Ureter (tissue), 1 donor: ENCODE results near the gene HYLS1. TPM values are rescaled to one million over a fixed set of nuclear protein-coding genes. Genes with fewer than 3 reads are reported as not detected.

Experiments
- DNase-seq: peaks from one replicate; pipeline ENCODE4 v3.0.0-alpha.2; 2020; ENCODE audit warnings: low spot score
- total RNA-seq: library from RNA; stranded (reverse); gene quantifications from one replicate; pipeline ENCODE4 v1.2.4, GENCODE V29; 2023
- donor health status: DM: yes; HTN: yes; CAD: no.

The HYLS1 gene
- total RNA-seq, 1 donor from 2014 or later: 2.7 TPM

- DNase-seq: no peak
These were observed 61.0 kb downstream of the HYLS1 start for GRCh38 chr11:125948278-125949051.

DNA sequence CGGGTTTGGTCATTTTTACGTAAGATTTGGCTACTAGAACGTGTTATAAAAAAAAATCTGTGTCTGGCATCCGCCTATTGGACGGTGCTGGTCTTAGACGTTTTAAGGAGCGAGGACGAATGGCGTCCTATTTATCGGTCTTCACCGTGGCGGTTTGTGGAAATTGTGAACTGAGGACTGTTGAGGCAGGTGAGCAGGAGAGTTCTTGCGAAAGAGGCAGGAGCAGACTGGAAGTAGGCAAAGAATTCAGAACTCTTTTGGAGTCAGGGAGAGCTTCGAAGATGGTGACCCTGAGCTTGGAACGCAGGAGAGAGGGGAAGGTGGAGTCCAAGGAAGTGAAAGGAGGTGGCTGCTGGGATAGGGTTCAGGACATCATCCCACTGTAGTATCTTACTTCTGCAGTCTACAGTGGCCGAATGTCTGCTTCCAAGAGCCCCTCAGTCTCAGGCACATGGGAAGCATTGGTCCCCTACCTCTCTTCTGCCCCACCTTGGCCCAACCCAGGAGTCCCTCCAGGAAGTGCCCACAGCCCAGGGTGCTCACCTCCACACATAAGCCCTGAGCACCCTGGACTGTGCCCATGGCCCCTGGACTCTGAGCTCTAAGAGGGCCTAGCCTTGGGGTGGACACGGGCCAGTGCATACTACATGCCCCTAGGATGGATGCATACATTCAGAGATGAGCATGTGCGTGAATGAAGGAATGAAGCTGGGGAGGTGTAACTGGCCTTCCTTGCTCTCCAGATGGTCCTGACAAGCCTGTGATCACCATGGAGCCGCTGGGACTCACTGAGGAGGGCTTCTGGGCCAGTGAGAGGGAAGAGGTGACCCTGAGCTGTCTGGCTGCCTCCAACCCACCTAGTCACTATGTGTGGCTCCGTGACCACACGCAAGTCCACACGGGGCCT lies 62.1 kb downstream of the HYLS1 start:
- no peak for DNase-seq

GRCh38 chr11:125950178-125950490 lies 62.7 kb downstream of the HYLS1 start:
- DNase-seq: no peak

Other genes with a start within 250 kb of the HYLS1 start
- gene ACRV1, start 206.8 kb upstream of the HYLS1 start, total RNA-seq: not detected
- gene PATE1, start 141.4 kb upstream of the HYLS1 start, total RNA-seq: not detected
- 0.23 TPM for gene PATE2, start 108.8 kb upstream of the HYLS1 start, total RNA-seq
- not detected for gene PATE3, start 99.5 kb upstream of the HYLS1 start, total RNA-seq
- gene PATE4, start 54.4 kb upstream of the HYLS1 start, total RNA-seq: not detected
- gene PUS3, start 15.5 kb downstream of the HYLS1 start, total RNA-seq: 14.8 TPM
- gene DDX25, start 16.8 kb downstream of the HYLS1 start, total RNA-seq: not detected
- 0.75 TPM for gene VSIG10L2, start 58.4 kb downstream of the HYLS1 start, total RNA-seq
- gene CDON, start 175.2 kb downstream of the HYLS1 start, total RNA-seq: 7.4 TPM